Measurements from ENCODE around the gene F13B.

Gene F13B

DNA sequence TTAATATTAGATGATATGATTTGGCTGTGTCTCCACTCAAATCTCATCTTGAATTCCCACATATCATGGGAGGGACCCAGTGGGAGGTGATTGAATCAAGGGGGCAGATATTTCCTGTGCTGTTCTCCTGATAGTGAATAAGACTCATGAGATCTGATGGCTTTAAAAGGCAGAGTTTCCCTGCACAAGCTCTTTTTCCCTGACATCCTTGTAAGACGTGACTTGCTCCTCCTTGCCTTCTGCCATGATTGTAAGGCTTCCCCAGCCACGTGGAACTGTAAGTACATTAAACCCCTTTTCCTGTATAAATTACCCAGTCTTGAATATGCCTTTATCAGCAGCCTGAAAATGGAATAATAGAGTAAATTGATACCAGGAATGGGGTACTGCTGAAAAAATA lies 13.3 kb upstream of the F13B start:
- Histone ChIP-seq H2AFZ (ENCODE audit: low read depth) (no peak overlapping the region), H4K20me1 (ENCODE audit: insufficient read depth) (no peaks in the 10 kb centered on the region), H3K27me3 (ENCODE audit: insufficient read depth, low read depth) (no peaks in the 10 kb centered on the region), H3K9ac (no peak overlapping the region), H3K27ac (no peak overlapping the region), H3K4me1 (ENCODE audit: low read depth, poor library complexity, severe bottlenecking) (no peaks in the 10 kb centered on the region), H3K79me2 (ENCODE audit: insufficient read depth, low read depth) (no peaks in the 10 kb centered on the region), H3K4me3 (IDR thresholded peaks at IDR 0.05; ENCODE audit: insufficient read depth, low read depth, low read length) (no peak overlapping the region), H3K36me3 (ENCODE audit: insufficient read depth) (0 out of 2 replicates have a peak, but pooled peaks cover 11% of the 10 kb centered on the region), H3K4me2 (no peak overlapping the region)
- no peak for TF ChIP-seq CTCF (conservative IDR thresholded peaks at IDR 0.05; ENCODE audit: low read depth, low read length)

GRCh38 chr1:197076585-197076984 lies 9.5 kb upstream of the F13B start:
- Histone ChIP-seq H3K4me1 (ENCODE audit: low read depth, poor library complexity, severe bottlenecking) (no peaks in the 10 kb centered on the region), H2AFZ (ENCODE audit: low read depth) (no peak overlapping the region), H4K20me1 (ENCODE audit: insufficient read depth) (no peaks in the 10 kb centered on the region), H3K4me3 (IDR thresholded peaks at IDR 0.05; ENCODE audit: insufficient read depth, low read depth, low read length) (no peak overlapping the region), H3K36me3 (ENCODE audit: insufficient read depth) (no peaks in the 10 kb centered on the region), H3K27me3 (ENCODE audit: insufficient read depth, low read depth) (no peaks in the 10 kb centered on the region), H3K79me2 (ENCODE audit: insufficient read depth, low read depth) (no peaks in the 10 kb centered on the region), H3K4me2 (no peak overlapping the region), H3K27ac (no peak overlapping the region), H3K9ac (no peak overlapping the region)
- no peak for TF ChIP-seq CTCF (conservative IDR thresholded peaks at IDR 0.05; ENCODE audit: low read depth, low read length)

GRCh38 chr1:197073978-197074377 lies 6.9 kb upstream of the F13B start:
- Histone ChIP-seq H3K9ac (no peak overlapping the region), H3K27me3 (ENCODE audit: insufficient read depth, low read depth) (no peaks in the 10 kb centered on the region), H3K27ac (no peak overlapping the region), H3K79me2 (ENCODE audit: insufficient read depth, low read depth) (no peaks in the 10 kb centered on the region), H2AFZ (ENCODE audit: low read depth) (no peak overlapping the region), H4K20me1 (ENCODE audit: insufficient read depth) (no peaks in the 10 kb centered on the region), H3K4me2 (no peak overlapping the region), H3K36me3 (ENCODE audit: insufficient read depth) (no peaks in the 10 kb centered on the region), H3K4me1 (ENCODE audit: low read depth, poor library complexity, severe bottlenecking) (no peaks in the 10 kb centered on the region), H3K4me3 (IDR thresholded peaks at IDR 0.05; ENCODE audit: insufficient read depth, low read depth, low read length) (no peak overlapping the region)
- no peak for TF ChIP-seq CTCF (conservative IDR thresholded peaks at IDR 0.05; ENCODE audit: low read depth, low read length)

DNA sequence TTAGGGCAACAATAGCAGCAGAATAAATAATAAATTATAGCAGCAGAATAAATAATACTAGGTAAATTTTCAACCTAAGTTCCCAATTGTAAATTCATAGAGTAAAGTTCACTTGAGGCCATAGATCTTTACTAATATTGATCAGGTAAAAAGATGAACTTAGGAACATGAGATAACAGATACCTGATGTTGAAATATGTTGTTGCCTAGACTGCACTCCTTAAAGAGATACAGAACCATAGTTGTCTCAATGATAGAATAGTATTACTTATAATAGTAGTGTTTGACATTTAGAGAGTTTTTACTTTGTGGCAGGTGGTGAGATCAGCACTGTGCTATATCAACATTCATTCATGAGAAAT lies 378 bp upstream of the F13B start:
- Histone ChIP-seq H3K4me3 (IDR thresholded peaks at IDR 0.05; ENCODE audit: insufficient read depth, low read depth, low read length) (no peak overlapping the region), H2AFZ (ENCODE audit: low read depth) (no peak overlapping the region), H4K20me1 (ENCODE audit: insufficient read depth) (no peaks in the 10 kb centered on the region), H3K9ac (no peak overlapping the region), H3K79me2 (ENCODE audit: insufficient read depth, low read depth) (no peaks in the 10 kb centered on the region), H3K27ac (no peak overlapping the region), H3K36me3 (ENCODE audit: insufficient read depth) (no peaks in the 10 kb centered on the region), H3K27me3 (ENCODE audit: insufficient read depth, low read depth) (no peaks in the 10 kb centered on the region), H3K4me2 (no peak overlapping the region), H3K4me1 (ENCODE audit: low read depth, poor library complexity, severe bottlenecking) (no peaks in the 10 kb centered on the region)
- TF ChIP-seq CTCF (conservative IDR thresholded peaks at IDR 0.05; ENCODE audit: low read depth, low read length): no peak

- Histone ChIP-seq H3K36me3 (ENCODE audit: insufficient read depth) (no peaks in the 10 kb centered on the region), H3K4me3 (IDR thresholded peaks at IDR 0.05; ENCODE audit: insufficient read depth, low read depth, low read length) (no peak overlapping the region), H3K27ac (no peak overlapping the region), H3K4me1 (ENCODE audit: low read depth, poor library complexity, severe bottlenecking) (no peaks in the 10 kb centered on the region), H2AFZ (ENCODE audit: low read depth) (no peak overlapping the region), H3K79me2 (ENCODE audit: insufficient read depth, low read depth) (no peaks in the 10 kb centered on the region), H3K27me3 (ENCODE audit: insufficient read depth, low read depth) (no peaks in the 10 kb centered on the region), H3K4me2 (no peak overlapping the region), H4K20me1 (ENCODE audit: insufficient read depth) (no peaks in the 10 kb centered on the region), H3K9ac (no peak overlapping the region)
- no peak for TF ChIP-seq CTCF (conservative IDR thresholded peaks at IDR 0.05; ENCODE audit: low read depth, low read length)
These were observed 783 bp downstream of the F13B start for GRCh38 chr1:197066277-197066676.
